HG02870 (cell line): ENCODE data around the gene BBX.

Experiments
- ATAC-seq: cut with Tn5 transposase; IDR thresholded peaks from one replicate; pipeline ENCODE4 v1.9.1; 2021; ENCODE audit warnings: mild to moderate bottlenecking, moderate library complexity; ENCODE audit not compliant: unreplicated experiment

The BBX gene

DNA sequence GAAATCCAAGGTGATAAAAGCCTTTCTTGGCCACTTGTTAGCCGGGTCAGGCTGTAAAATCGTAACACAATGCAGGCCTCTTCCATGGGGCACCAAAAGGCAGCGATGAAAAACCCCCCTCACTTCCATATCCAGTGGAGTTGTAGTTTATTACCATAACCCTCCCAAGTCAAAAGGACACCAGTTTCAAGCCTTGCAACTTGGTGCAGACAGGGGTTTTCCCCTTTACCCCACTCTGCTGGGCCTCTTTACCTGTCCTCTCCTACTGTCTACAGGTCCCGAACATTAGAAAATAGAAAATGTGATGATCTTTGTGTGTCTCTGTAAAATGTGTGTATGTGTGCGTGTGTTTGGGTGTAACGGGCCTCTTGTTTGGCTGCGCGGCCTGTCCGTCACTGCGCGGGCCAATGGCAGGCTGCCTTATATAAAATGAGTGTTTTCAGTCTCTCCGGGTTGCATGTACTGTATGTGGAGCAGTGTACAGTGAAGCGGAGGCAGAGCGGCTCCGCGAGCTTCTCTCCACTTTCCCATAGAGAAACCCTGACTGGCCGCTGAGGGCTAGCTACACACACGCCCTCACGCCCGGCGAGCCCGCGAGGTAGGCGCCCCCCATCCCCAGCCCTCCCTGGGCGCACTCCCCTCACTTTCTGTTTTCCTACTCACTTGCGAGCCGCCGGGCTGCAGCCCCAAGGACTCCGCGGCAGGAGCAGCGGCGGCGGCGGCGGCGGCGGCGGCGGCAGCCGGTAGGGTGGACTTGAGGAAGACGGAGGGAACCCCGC is at the start of gene BBX:
TSS of gene BBX (plus strand) at position 453 of the 779 bp plus-strand sequence. CDS start 187,499 bp downstream, outside the sequence.
- ATAC-seq, result peak; percentile 94

DNA sequence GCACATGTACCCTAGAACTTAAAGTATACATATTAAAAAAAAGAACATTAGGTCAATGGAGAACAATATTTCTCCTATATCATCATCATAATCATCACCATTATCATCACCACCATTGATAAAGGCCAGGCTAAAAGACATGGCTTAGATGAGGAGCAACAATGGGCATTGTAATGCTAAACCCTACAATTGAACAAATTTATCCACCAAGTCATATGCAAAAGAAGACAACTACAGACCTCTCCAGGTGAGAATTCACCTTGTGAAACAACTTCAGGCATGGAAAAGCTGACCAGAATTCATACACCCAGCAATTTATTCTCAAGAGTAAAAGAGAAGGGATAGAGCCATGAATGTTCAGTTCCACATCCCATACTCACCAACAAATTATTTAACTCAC is 46.3 kb upstream of the BBX start:
- no peak for ATAC-seq

GRCh38 chr3:107487490-107487889 is 35.3 kb upstream of the BBX start:
- ATAC-seq, result no peak

GRCh38 chr3:107488942-107489341 is 33.8 kb upstream of the BBX start:
- ATAC-seq, result no peak

- no peak for ATAC-seq
Observed at GRCh38 chr3:107493134-107493533, 29.6 kb upstream of the BBX start.

- ATAC-seq, result no peak
Observed at GRCh38 chr3:107496855-107497254, 25.9 kb upstream of the BBX start.

GRCh38 chr3:107498646-107499045 is 24.1 kb upstream of the BBX start:
- ATAC-seq, result no peak

DNA sequence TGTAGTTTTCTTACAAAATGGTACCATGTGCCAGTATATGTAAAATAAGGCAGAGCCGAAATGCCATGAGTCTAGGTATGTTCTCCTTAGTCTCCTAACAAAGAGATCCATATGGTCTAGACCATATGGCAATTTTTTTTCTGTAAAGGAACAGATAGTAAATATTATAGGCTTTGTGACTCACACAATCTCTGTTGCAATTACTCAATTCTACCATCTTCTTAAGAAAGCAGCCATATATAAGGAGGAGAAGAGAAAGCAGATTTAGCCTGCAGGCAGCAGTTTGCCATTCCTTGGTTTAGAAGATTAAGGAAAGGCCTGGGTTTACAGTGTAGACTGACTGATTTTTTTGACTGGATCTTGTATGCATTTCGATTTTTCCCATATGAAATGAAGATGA is 16.3 kb upstream of the BBX start:
- ATAC-seq, result no peak

- ATAC-seq, result no peak
Observed at GRCh38 chr3:107508331-107508730, 14.4 kb upstream of the BBX start.

DNA sequence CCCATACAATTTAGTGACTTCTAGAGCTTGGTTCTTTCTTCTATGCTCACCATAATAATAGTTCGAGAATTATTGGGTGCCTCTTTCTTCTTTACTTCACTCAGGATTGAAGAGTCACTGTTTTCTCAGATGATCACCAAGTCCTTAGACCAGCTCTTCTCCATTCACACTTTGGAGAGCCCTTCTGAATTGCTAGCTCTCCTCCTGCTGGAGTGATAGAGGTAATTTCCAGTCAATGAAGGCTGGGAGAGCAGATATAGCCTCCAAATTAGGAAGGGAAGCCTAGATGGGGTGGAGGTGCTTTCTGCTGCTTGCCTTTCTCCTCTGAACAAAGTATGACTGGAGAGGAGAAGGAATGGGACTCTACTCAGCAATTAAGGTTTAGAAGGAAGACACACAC is 10.7 kb upstream of the BBX start:
- ATAC-seq, result no peak

- no peak for ATAC-seq
Observed at GRCh38 chr3:107514453-107514852, 8.3 kb upstream of the BBX start.

- ATAC-seq, result no peak
Observed at GRCh38 chr3:107516475-107516874, 6.3 kb upstream of the BBX start.

DNA sequence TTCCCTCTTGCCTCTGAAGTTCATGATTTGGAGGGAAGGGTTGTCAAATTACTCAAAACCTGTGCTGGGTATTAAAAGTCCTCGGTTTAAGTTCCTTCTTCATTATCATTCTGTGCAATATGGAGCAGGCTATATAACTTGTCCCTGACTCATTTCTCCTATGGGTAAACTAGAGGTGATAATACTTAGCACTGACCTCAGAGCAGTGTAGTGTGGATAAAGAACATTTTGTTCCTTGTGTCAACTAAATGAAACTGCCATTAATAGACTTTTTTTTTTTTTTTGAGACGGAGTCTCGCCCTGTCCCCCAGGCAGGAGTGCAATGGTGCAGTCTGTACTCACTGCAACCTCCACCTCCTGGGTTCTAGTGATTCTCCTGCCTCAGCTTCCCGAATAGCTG is 2.2 kb upstream of the BBX start:
- no peak for ATAC-seq

DNA sequence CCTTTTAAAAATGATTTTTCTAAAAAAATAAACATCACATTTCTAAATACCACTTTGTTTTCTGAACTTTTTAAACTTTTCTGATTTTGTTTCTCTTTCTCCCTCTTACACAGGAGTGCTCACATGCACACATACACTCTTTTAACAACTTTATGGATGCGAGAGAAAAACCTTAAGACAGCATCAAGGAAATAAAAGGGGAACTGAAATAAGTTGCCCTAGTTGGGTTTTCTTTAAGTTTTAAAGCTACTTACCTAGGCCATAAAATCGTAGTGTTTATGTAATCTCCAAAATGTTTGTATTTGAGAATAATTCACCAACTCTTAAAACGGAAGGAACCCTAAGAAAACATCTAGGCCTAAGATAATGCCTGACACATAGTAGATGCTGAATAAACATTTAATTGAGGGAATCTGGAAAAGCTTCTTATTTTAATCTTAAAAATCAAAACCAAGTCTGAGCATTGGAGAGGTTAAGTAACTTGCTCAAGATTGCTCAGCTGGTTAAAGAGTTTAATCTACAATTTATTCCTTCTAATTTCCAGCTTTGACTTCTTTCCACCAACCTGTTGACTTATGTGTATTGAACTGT is 1.2 kb upstream of the BBX start:
- no peak for ATAC-seq

GRCh38 chr3:107523289-107523538 is 452 bp downstream of the BBX start:
- ATAC-seq, result peak; percentile 25

GRCh38 chr3:107523539-107524325 is 970 bp downstream of the BBX start:
- peak; percentile 26 for ATAC-seq

GRCh38 chr3:107524326-107524840 is 1.6 kb downstream of the BBX start:
- ATAC-seq, result no peak

- no peak for ATAC-seq
Observed at GRCh38 chr3:107524841-107525643, 2.3 kb downstream of the BBX start.

DNA sequence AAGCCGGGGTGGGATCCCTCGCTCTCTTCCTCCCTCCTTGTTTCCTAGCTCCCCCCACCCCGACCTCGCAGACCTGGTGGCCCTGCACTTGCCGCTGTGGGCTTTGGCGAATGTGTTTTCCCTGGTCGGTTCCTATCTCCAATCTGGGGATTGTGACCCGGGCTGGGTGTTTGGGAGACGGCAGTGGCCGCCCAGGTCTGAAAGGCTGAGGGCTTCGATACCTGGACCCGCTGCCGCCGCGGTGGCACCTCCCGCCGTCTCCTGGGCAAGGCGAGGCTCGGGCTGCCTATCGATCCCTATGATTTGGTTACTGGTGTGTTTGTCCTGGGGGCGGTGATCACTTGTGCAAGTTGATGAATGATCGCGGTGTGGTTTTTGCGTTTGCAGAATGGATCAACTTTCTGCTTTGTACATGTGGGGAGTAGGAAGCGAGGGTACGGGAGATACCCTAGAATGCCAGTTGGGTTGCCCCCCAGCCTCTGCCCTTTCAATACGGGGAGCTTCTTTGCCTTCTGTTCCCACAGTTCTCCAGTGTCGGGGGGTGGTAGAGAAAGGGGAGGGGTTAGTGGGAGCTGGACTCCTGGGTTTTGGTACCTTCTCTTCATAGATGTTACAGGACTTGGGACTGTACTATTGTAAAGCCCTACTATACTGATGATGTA is 3.0 kb downstream of the BBX start:
- ATAC-seq, result no peak

DNA sequence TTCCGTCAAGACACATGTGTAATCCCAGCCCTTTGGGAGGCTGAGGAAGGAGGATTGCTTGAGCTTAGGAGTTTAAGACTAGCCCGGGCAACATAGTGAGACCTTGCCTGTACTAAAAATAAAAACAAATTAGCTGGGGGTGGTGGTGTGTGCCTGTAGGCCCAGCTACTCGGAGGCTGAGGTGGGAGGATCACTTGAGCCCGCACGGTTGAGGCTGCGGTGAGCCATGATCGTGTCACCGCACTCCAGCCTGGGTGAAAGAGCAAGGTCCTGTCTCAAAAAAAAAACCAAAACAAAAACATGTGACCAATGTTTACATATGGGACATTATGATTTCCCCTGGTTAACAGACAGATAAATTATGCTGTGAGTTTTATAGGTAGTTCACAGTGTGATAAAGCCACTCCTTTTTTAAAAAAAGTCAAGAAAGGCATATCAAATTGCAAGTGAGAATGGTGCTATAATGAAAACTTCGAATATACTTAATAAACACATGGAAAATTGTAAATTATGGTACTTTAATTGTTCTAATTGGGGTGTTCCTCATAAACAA is 9.2 kb downstream of the BBX start:
- ATAC-seq, result no peak
